ENCODE measurements around the gene ATP7B. TPM values are rescaled to one million over a fixed set of nuclear protein-coding genes. Genes with fewer than 3 reads are reported as not detected.

Gene ATP7B
- total RNA-seq, 2 donors from 2014 or later: 0.45 to 0.53 TPM

- ATAC-seq (peak; percentile 21 to 46), DNase-seq (ENCODE audit: low spot score) (no peak)
Observed at GRCh38 chr13:51959773-51960172, 51.5 kb downstream of the ATP7B start.

GRCh38 chr13:51958217-51958547, 53.1 kb downstream of the ATP7B start:
- Mint-ChIP-seq H3K27me3 (peaks cover 6 to 10% of the 10 kb centered on the region in 2 donors), H3K9me3 (no peaks in the 10 kb centered on the region), H3K4me3 (no peak overlapping the region), H3K4me1 (ENCODE audit: low read depth in 2 of 2) (peaks cover 11 to 29% of the 10 kb centered on the region in 2 donors), H3K27ac (no peak overlapping the region), H3K36me3 (no peaks in the 10 kb centered on the region)
- DNase-seq (ENCODE audit: low spot score): no peak
- no peak for ATAC-seq

More at GRCh38 chr13:51959773-51960172, 51.5 kb downstream of the ATP7B start:
- Mint-ChIP-seq H3K4me3 (no peak overlapping the region), H3K27me3 (peaks cover under 1 to 3% of the 10 kb centered on the region in 2 donors), H3K4me1 (ENCODE audit: low read depth in 2 of 2) (peaks cover 11 to 23% of the 10 kb centered on the region in 2 donors), H3K9me3 (no peaks in the 10 kb centered on the region), H3K36me3 (no peaks in the 10 kb centered on the region), H3K27ac (no peak overlapping the region)

- peak in 1 of 2 donors; percentile 54 for ATAC-seq
- H3K4me3 Mint-ChIP-seq: no peak overlapping the region
- H3K36me3 Mint-ChIP-seq: no peaks in the 10 kb centered on the region
- H3K9me3 Mint-ChIP-seq: no peaks in the 10 kb centered on the region
- DNase-seq (ENCODE audit: low spot score): no peak
- peaks cover 6 to 10% of the 10 kb centered on the region in 2 donors for H3K27me3 Mint-ChIP-seq
- peaks cover 11 to 29% of the 10 kb centered on the region in 2 donors for H3K4me1 Mint-ChIP-seq (ENCODE audit: low read depth in 2 of 2)
- H3K27ac Mint-ChIP-seq: no peak overlapping the region
Observed at GRCh38 chr13:51957377-51958216, 53.7 kb downstream of the ATP7B start.

GRCh38 chr13:51956717-51957116, 54.5 kb downstream of the ATP7B start:
- no peak for ATAC-seq
- no peak overlapping the region for H3K4me3 Mint-ChIP-seq
- no peak overlapping the region for H3K27ac Mint-ChIP-seq
- H3K27me3 Mint-ChIP-seq: peaks cover 8 to 11% of the 10 kb centered on the region in 2 donors
- no peak for DNase-seq (ENCODE audit: low spot score)
- H3K36me3 Mint-ChIP-seq: no peaks in the 10 kb centered on the region
- peaks cover 11 to 29% of the 10 kb centered on the region in 2 donors for H3K4me1 Mint-ChIP-seq (ENCODE audit: low read depth in 2 of 2)
- no peaks in the 10 kb centered on the region for H3K9me3 Mint-ChIP-seq

GRCh38 chr13:51955816-51956603, 55.2 kb downstream of the ATP7B start:
- H3K4me3 Mint-ChIP-seq: no peak overlapping the region
- H3K4me1 Mint-ChIP-seq (ENCODE audit: low read depth in 2 of 2): peaks cover 13 to 32% of the 10 kb centered on the region in 2 donors
- DNase-seq (ENCODE audit: low spot score) (no peak), ATAC-seq (no peak)
- H3K27me3 Mint-ChIP-seq: peaks cover 12 to 18% of the 10 kb centered on the region in 2 donors
- no peak overlapping the region for H3K27ac Mint-ChIP-seq
- peaks cover under 1% of the 10 kb centered on the region for H3K9me3 Mint-ChIP-seq
- no peaks in the 10 kb centered on the region for H3K36me3 Mint-ChIP-seq

- H3K27me3 Mint-ChIP-seq: peaks cover 18 to 25% of the 10 kb centered on the region in 2 donors
- no peak overlapping the region for H3K27ac Mint-ChIP-seq
- H3K4me1 Mint-ChIP-seq (ENCODE audit: low read depth in 2 of 2): peaks cover 20 to 39% of the 10 kb centered on the region in 2 donors
- no peak overlapping the region for H3K4me3 Mint-ChIP-seq
- ATAC-seq: no peak
- H3K36me3 Mint-ChIP-seq: no peaks in the 10 kb centered on the region
- peaks cover 5% of the 10 kb centered on the region for H3K9me3 Mint-ChIP-seq
- DNase-seq (ENCODE audit: low spot score): no peak
Observed at GRCh38 chr13:51955281-51955771, 55.9 kb downstream of the ATP7B start.

GRCh38 chr13:51953347-51954195, 57.7 kb downstream of the ATP7B start:
- peaks cover 5% of the 10 kb centered on the region for H3K9me3 Mint-ChIP-seq
- peaks cover 17 to 32% of the 10 kb centered on the region in 2 donors for H3K4me1 Mint-ChIP-seq (ENCODE audit: low read depth in 2 of 2)
- H3K27ac Mint-ChIP-seq: no peak overlapping the region
- no peak overlapping the region for H3K4me3 Mint-ChIP-seq
- H3K27me3 Mint-ChIP-seq: peaks cover 18 to 25% of the 10 kb centered on the region in 2 donors
- ATAC-seq (no peak), DNase-seq (ENCODE audit: low spot score) (no peak)
- no peaks in the 10 kb centered on the region for H3K36me3 Mint-ChIP-seq

- DNase-seq (ENCODE audit: low spot score): no peak
- no peaks in the 10 kb centered on the region for H3K36me3 Mint-ChIP-seq
- peaks cover 9 to 17% of the 10 kb centered on the region in 2 donors for H3K4me1 Mint-ChIP-seq (ENCODE audit: low read depth in 2 of 2)
- H3K27me3 Mint-ChIP-seq: peaks cover 24 to 25% of the 10 kb centered on the region in 2 donors
- peak overlapping the region in 1 of 2 donors; percentile 42 for H3K27ac Mint-ChIP-seq
- peak overlapping the region; percentile 58 for H3K4me3 Mint-ChIP-seq
- H3K9me3 Mint-ChIP-seq: peaks cover 5% of the 10 kb centered on the region
- peak in 1 of 2 donors; percentile 62 for ATAC-seq
Observed at GRCh38 chr13:51950722-51951121, 60.5 kb downstream of the ATP7B start.

- DNase-seq (ENCODE audit: low spot score) (no peak), ATAC-seq (no peak)
- Mint-ChIP-seq H3K9me3 (peaks cover 5% of the 10 kb centered on the region), H3K4me1 (ENCODE audit: low read depth in 2 of 2) (peaks cover 9% of the 10 kb centered on the region in 2 donors), H3K27ac (no peak overlapping the region), H3K27me3 (peaks cover 36 to 38% of the 10 kb centered on the region in 2 donors), H3K4me3 (no peak overlapping the region), H3K36me3 (no peaks in the 10 kb centered on the region)
Observed at GRCh38 chr13:51946163-51946669, 65.0 kb downstream of the ATP7B start.

GRCh38 chr13:51945149-51945548, 66.1 kb downstream of the ATP7B start:
- no peaks in the 10 kb centered on the region for H3K36me3 Mint-ChIP-seq
- H3K4me1 Mint-ChIP-seq (ENCODE audit: low read depth in 2 of 2): no peaks in the 10 kb centered on the region
- no peaks in the 10 kb centered on the region for H3K9me3 Mint-ChIP-seq
- no peak overlapping the region for H3K27ac Mint-ChIP-seq
- ATAC-seq: no peak
- no peak overlapping the region for H3K4me3 Mint-ChIP-seq
- no peak for DNase-seq (ENCODE audit: low spot score)
- peaks cover 29 to 33% of the 10 kb centered on the region in 2 donors for H3K27me3 Mint-ChIP-seq

- Mint-ChIP-seq H3K4me3 (no peak overlapping the region), H3K4me1 (ENCODE audit: low read depth in 2 of 2) (no peaks in the 10 kb centered on the region), H3K27ac (no peak overlapping the region), H3K36me3 (no peaks in the 10 kb centered on the region), H3K9me3 (no peaks in the 10 kb centered on the region), H3K27me3 (peaks cover 31 to 33% of the 10 kb centered on the region in 2 donors)
- ATAC-seq (peak in 1 of 2 donors; percentile 59), DNase-seq (ENCODE audit: low spot score) (no peak)
Observed at GRCh38 chr13:51944428-51944827, 66.8 kb downstream of the ATP7B start.

- Mint-ChIP-seq H3K36me3 (no peaks in the 10 kb centered on the region), H3K9me3 (no peaks in the 10 kb centered on the region), H3K4me3 (no peak overlapping the region), H3K27ac (no peak overlapping the region), H3K4me1 (ENCODE audit: low read depth in 2 of 2) (no peaks in the 10 kb centered on the region), H3K27me3 (peaks cover 32 to 33% of the 10 kb centered on the region in 2 donors)
- ATAC-seq (no peak), DNase-seq (ENCODE audit: low spot score) (no peak)
Observed at GRCh38 chr13:51943721-51944120, 67.5 kb downstream of the ATP7B start.

- ATAC-seq (no peak), DNase-seq (ENCODE audit: low spot score) (no peak)
- peaks cover 33 to 37% of the 10 kb centered on the region in 2 donors for H3K27me3 Mint-ChIP-seq
- no peaks in the 10 kb centered on the region for H3K4me1 Mint-ChIP-seq (ENCODE audit: low read depth in 2 of 2)
- H3K9me3 Mint-ChIP-seq: no peaks in the 10 kb centered on the region
- H3K36me3 Mint-ChIP-seq: no peaks in the 10 kb centered on the region
- H3K4me3 Mint-ChIP-seq: no peak overlapping the region
- H3K27ac Mint-ChIP-seq: no peak overlapping the region
Observed at GRCh38 chr13:51942189-51942588, 69.1 kb downstream of the ATP7B start.
